HG03025 (cell line): ENCODE results near the gene CSNK2A2.
A peak's percentile ranks its signal among the peaks of the same experiment; 100 is the strongest.

Experiments
- ATAC-seq: cut with Tn5 transposase; IDR thresholded peaks from one replicate; pipeline ENCODE4 v1.9.1; 2021; ENCODE audit warnings: mild to moderate bottlenecking, moderate library complexity; ENCODE audit not compliant: unreplicated experiment, low FRiP score

CSNK2A2 gene

DNA sequence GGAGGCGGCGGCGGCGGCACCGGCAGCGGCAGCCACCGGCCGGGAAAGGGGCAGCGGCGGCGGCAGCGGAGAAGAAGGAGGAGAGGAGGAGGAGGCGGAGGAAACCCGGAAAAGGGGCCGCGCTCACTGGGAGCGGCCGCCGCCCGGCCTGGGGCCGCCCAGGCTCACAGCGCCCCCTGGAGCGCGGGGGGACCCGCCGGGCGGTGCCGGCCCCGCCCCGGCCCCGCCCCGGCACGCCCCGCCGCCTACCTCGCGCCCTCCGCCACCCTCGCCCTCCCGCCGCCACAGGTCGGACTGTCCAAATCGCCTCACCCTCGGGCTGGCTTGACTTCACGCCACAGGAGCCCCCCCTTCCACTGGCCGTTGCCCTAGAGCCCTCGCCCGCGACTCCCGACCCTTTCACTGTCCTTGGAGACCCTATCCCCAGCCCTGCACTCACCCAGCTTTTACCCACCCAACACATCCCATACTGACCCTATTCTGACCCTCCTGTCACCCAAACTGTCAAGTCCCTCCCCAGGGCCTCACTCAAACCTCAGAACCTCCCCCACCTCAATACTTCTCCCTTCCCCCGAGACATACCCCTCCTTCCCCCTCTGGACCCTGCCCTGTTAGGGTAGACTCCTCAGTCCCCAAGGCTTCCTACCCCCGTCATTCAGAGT, at the start of gene CSNK2A2:
Gene CSNK2A2 (minus strand): TSS at position 85 of the 662 bp plus-strand sequence. CDS start 370 bp downstream, outside the sequence.
- peak; percentile 78 for ATAC-seq

DNA sequence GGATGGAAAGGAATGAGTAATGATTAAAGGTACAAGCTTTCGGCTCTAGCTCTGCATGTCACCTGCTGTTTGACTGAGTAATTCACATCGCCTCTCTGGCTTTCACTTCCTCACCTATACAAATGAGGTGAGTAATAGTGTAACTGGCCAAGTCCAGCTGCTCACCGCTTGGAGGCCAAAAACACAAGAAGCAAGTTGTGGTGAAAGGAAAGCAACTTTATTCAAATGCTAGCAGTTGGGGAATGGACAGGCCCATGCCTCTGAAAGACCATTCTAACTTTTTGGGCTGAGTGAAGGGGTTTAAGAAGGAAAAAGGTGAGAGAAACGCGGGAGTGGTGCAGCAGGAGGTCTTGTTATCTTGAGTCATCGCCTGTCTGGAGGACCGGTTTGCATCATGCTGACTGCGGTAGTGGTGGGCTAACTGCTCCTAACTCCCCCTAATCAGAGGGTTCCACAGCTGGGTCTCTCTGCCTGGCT, 45.7 kb upstream of the CSNK2A2 start:
- peak; percentile 97 for ATAC-seq

DNA sequence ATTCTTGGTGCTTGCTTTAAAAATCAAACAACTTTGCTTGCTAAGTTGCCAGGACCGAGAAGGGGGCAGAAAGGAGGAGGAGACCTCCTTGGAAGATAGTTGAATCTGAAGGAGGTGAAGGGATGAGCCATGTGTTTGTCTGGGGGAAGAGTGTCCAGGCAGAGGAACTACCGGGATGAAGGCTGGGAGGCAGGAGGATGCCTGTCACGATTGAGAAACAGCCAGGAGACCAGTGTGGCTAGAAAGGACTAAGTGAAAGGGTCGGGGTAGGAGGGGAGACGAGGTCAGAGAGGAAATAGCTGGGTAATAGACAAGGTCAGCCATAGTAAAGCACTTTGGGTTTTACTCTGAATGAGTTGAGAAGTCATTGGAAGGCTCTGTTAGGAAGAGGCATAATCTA, 38.9 kb upstream of the CSNK2A2 start:
- ATAC-seq: no peak

DNA sequence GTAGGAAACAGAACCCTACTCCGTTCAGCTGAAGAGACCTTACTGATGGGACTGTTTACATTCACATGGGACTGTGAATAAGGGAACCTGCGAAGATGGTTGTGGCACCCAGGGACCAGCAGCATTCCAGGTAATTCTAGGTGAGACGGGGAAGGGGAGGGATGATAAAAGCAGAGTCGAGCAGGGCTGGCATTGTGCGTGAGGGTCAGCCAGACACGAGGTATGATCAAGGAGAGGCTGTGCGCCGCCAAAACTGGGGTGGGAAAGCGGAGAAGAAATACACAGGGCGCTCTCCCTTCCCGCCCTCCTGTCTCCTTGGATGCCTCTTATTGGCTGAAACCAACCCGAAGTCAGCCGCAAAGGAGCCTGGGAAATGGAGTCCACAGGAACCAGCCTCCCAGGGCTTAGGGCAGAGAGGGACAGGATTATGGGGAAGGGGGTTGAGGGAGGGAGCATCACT, 38.4 kb upstream of the CSNK2A2 start:
- ATAC-seq: peak; percentile 89

DNA sequence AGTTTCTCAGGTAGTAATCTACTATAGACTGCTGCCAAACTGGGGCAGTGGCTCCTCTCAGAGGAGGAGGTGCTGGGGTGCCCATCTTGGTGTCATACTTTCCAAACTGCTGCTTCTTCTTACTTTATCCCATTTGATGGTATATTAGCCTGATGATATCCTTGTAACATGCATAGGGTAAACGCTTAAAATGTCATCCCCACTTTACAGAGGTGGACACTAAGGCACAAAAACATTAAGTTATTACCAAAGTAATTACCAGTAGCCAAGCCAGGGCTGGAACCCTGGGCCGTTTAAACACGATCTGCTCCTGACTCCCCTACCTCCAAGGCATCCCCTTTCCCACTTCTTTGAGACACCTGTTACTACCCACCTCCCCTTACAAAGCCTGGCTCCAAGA, 37.8 kb upstream of the CSNK2A2 start:
- ATAC-seq: no peak

DNA sequence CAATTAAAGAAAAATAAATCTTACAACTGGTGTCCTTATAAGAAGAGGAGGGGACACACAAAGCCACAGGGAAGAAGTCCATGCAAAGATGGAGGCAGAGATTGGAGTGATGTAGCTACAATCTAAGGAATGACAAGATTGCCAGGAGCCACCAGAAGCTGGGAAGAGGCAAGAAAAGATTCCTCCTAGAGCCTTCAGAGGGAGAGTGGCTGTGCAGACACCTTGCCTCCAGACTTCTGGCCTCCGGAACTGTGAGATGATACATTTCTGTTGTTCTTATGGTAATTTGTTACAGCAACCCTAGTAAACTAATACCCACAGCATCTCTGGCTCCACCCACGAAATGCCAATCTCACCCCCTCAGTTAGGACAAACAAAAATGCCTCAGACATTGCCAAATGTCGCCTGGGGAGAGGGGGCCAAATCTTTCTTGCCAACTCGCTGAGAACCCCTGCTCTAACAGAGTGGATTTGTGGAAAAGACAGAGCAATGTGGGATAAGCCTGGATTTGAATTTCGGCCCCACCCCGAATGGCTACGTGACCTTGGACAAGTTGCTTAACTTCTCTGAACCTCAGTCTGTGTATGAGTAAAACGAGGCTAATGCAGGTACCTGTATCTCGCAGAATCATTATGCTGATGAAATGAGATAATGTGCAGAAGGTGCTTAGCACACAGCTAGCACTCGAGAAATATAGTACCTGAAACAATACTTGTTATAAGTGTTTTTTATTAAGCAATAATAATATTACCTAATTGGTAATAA, 37.1 kb upstream of the CSNK2A2 start:
- no peak for ATAC-seq

DNA sequence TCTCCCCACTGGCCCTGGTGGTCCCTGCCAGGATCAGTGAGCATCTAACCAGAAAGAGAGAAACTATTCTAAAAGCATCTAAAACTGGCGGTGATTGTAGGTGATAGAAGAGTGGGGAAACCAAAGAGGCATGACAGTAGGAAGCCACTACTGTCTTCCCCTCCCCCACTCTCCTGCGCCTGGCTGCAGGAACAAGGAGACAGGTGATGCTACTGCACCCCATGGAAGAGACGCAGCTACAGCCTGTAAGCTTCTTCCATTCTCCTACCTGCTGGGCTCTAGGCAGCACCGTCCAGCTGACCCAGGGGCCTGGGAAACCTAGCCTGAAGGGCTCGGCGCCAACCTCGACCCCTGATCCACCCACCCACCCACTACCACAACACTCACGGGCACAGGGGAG, 32.4 kb upstream of the CSNK2A2 start:
- no peak for ATAC-seq

DNA sequence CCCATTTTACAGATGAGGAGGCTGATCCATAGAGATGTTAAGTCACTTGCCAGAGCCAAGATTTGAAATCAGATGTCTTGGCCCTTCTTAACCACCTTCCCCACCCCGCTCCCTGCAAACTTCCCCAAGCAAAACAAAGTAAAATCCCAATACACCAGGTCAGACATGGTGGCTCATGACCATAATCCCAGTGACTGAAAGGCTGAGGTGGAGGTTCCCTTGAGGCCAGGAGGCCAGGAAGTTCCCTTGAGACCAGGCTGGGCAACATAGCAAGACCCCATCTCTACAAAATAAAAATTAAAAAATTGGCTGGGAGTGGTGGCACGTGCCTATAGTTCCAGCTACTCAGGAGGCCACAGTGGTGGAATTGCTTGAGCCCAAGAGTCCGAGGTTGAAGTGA, 28.9 kb upstream of the CSNK2A2 start:
- ATAC-seq: no peak

DNA sequence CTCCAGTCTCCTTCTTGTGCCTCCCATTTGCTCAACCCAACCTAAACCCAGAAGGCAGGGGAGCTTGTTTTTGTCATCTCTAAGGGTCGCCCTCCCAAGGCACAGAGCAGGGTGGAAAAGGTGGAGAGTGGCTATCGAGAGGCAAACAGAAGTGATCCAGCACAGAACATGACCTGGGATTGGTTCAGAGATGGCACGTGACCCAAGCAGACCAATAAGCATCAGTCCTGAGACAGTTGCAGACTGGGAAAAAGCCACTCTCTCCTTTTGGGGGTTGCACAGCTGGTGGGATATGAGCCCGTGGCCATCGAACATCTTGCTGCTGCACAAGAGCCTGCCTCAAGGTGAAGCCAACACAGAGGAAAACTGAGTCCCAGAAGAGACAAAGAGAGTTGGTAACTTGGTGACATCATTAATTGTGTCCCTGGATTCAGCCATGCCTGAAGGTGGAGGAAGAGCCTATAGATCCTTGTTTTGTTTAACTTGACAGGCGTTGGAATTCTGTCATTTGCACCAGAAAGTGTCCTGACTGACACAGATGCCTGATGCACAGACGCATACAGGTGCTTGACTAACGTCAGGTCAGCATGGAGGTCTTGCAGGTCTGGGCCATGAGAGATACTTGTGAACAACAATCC, 28.2 kb upstream of the CSNK2A2 start:
- ATAC-seq: no peak

DNA sequence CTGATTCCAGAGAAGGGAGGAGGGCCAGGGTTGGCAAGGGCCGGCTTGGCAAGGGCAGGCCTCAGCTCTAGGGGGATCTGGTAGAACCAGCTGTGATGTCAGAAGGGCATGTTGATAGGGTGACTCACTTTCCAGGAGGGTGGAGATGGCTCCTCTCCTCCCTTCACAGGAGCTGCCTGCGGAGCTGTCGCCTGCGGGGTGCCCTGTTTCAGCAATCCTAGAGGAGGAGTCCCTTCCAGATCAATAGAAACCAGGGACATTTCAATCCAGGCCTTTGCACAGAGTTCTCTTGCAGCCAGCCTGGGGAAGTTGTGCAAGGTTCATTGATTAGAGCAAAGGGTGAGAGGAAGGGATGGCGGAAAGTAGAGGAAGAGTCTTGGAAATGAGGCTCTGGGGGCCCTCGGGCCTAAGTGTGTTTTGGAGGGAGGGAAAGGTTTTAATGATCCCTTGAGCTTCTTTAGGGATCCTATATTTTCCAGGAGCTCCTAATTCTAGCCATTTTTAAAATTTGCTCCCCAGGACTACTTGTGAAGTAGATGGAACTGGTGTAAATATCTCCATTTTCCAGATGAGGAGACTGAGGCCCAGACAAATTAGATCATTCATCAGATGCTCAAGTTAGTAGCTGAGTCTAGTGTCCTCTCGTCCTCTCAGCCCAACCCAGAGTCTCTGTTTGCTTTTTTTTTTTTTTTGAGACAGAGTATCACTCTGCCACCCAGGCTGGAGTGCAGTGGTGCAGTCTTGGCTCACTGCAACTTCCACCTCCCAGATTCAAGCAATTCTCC, 24.8 kb upstream of the CSNK2A2 start:
- no peak for ATAC-seq

DNA sequence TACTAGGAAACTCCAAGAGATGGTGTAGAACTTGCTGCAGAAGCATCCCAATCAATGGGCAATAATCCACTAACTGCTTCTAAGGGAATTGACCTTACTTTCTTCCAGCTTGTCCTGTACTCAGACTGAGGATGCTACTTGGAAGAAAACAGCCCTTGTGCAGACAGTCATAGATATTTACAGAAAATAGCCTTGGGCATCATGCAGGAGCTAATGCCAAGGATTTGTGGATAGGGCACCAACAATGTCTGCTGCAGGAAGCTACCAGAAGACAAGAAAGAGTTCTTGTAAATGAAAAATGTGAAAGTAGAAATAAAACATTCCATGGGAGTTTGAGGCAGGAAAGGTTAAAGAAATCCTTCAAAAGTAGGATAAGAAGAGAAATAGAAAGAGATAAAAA, 21.5 kb upstream of the CSNK2A2 start:
- ATAC-seq: no peak

DNA sequence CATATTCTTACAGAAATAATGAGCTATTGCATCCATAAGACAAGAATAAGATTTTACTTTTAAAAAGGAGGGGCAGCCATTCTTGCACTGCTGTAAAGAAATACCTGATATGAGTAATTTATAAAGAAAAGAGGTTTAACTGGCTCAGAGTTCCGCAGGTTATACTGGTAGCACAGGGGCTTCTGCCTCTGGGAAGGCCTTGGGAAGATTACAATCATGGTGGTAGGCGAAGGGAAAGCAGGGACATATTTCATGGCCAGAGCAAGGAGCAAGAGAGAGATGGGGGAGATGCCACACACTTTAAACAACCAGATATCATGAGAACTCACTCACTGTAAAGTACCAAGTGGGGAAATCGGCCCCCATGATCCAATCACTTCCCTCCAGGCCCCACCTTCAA, 20.9 kb upstream of the CSNK2A2 start:
- ATAC-seq: no peak

DNA sequence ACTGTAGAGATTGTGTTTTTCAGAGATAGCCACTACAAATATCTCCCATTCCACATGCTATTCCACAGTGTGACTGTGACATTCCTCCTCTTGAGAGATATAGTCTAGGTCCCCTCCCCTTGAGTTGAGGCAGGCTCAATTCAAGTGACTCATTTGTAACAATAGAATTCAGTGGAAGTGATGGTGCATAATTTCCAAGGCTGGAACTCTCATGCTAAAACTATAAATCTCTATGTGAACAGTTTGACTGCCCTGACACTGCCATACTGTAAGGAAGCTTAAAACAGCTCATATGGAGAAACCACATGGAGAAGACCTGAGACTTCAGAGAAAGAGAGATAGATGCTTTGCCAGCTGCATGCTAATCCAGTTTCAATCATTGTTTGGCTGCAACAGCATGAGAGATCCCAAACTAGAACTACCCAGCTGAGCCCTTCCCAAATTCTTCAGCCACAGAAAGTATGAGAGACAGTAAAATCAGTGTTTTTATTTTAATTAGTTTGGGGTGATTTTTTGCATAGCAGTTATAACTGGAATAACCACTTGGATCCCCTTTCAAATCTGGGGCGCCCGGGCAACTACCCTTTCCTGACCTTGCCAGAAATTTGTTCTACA, 19.5 kb upstream of the CSNK2A2 start:
- ATAC-seq: no peak

DNA sequence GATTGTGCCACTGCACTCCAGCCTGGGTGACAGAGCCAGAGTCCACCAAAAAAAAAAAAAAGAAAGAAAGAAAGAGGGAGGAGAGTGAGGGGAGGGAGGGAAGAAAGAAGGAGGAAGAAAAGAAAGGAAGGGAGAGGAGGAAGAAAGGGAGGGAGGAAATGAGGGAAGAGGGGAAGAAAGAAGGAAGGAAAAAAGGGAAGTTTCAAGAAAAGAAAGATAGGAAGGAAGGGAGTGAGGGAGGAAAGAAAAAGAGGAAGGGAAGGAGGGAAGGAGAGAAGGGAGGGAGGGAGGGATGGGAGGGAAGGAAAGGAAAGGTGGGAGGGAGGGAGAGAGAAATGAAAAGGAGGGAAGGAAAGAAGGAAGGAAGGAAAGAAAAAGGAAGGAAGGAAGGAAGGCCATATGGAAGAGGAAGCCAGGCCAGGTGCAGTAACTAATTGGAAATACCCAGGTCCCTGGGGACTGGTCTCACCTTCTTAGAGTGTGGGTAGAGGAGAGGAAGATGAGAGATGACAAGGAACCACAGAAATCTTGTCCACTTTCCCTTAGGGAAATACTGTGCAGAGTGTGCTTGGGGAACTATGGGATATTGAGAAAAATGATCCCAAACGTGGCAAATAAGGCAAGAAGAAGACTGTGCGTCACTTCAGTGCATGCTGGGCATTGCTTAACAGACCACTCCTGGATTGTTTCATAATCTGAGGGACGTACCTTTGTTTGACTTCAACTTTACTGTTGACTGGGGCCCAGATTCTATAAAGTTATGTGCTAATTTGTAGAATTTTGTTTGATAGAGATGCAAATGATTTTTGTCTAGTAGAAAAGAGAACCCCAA, 15.1 kb upstream of the CSNK2A2 start:
- no peak for ATAC-seq

DNA sequence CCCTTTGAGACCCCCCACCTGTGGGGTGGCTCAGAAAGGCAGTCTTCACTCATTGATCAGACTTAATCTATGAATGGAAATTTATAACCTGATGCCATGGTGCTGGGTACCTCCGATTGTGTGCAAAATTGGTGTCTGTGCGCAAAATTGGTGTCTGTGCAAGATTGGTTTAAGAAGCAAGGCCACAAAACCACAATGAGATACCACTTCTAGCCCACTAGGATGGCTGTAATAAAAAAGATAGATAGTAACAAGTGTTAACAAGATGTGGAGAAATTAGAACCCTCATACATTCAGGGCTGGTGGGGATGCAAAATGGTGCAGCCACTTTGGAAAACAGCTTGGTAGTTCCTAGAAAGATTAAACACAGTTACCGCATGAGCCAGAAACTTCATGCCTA, 13.9 kb upstream of the CSNK2A2 start:
- no peak for ATAC-seq

DNA sequence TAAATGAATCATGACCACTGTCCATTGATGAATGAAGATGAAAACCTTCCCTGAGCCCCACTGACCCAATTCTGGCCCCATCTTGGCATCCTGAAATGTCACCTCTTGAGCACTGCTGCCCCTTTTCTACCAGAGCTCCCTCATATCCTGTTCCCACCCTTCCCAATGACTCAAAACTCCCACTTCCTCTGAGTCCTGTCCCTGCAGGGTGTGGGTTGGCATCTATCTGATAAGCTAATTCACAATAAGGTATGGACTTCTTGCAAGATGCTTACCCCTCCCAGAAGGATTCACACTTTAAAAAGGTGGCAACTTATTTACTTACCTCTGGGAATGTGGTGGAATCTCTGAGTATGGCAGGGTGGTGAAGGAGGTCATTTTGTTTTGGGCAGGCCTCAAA, 13.3 kb upstream of the CSNK2A2 start:
- ATAC-seq: no peak

DNA sequence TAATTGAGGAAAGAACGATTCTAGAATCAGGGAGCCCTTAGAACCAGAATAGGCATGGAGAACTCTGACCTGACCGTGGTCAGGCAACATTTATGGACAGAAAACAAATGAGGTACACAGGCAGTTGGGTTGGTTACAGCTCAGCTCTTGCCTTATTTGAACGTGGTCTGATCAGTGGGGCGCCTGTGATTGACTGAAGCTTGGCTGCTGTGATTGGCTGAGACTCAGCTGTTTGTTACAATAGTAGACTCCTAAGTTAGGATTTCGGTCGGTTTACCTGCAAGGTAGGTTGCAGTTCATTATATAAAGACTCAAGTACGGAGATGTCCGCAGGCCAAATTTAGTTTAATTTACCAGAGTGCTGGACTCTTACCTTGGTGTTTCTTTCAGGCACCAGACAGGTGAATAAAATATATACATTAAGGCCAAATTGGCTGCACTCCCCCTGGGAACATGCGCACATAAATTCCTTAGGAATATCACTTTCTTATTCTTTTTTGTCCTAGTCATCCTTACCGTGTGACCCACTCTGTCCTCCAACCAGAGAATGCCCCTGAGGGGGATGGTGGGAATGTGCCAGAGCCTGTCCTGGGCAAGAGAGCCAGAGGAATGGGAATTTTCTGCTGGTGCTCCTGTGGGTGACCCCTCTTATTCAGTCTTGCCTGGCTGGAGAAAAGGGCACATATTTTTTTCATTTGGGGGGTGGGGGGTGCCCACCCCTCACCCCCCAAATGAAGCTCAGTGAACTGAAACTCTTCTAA, 7.5 kb upstream of the CSNK2A2 start:
- ATAC-seq: no peak

DNA sequence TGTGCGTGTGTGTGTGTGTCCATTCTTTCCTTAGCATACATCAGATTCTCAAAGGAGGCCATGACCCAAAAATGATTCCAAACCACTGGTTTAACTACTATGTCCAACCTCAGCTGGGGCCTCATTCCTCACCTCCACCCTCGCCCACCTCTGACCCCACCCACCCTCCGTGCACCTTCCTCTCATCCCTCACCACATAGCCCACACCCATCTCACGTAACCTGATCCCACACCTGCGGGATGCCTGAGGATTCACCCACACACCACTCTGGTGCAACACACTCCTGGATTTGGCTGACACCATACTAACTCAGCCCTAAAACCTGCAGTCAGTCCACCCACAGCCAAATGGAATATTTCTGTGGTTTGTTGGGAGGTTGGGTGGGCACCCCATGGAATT, 3.3 kb upstream of the CSNK2A2 start:
- ATAC-seq: no peak
